Psoas muscle (tissue), 8 donors: ENCODE results near the gene ITPRIP. TPM values are rescaled to one million over a fixed set of nuclear protein-coding genes. Genes with fewer than 3 reads are reported as not detected.
A peak's percentile ranks its signal among the peaks of the same experiment; 100 is the strongest.

Source experiments
- ATAC-seq, 4 donors: fragments of 200-7000 bp; cut with Tn5 transposase; one replicate each; pipeline ENCODE4 v1.9.1; 2020; ENCODE audit warnings: moderate library complexity in 3 of 4, mild to moderate bottlenecking in 2 of 4
- DNase-seq, 2 donors: peaks; one replicate each; pipeline ENCODE4 v3.0.0-alpha.2; 2020
- H3K27ac ChIP-seq: fragments of 200-600 bp; one replicate; pipeline ENCODE4 v1.8.0; 2022
- H3K27me3 ChIP-seq, 3 donors: fragments of 200-600 bp in 1 of 3; one replicate each; pipeline versions ENCODE4 v1.6.1 to v1.8.0; 2013 to 2022; ENCODE audit warnings: low read length in 2 of 3, mild to moderate bottlenecking in 2 of 3, moderate library complexity in 1 of 3; ENCODE audit not compliant: insufficient read depth in 3 of 3
- H3K36me3 ChIP-seq, 2 donors: fragments of 200-600 bp in 1 of 2; one replicate each; pipeline versions ENCODE4 v1.6.1 to v1.8.0; 2013 to 2022; ENCODE audit warnings: low read depth in 1 of 2, mild to moderate bottlenecking in 1 of 2, moderate library complexity in 1 of 2; ENCODE audit not compliant: insufficient read depth in 1 of 2
- H3K4me1 ChIP-seq: fragments of 200-600 bp; one replicate; pipeline ENCODE4 v1.8.0; 2022
- H3K4me3 ChIP-seq: fragments of 200-600 bp; one replicate; pipeline ENCODE4 v1.8.0; 2022; ENCODE audit warnings: mild to moderate bottlenecking
- H3K9me3 ChIP-seq: fragments of 200-600 bp; one replicate; pipeline ENCODE4 v1.8.0; 2022
- CTCF ChIP-seq: fragments of 200-600 bp; IDR thresholded peaks from one replicate; pipeline ENCODE4 v1.8.0; 2022; ENCODE audit warnings: antibody characterized with exemption
- WGBS, 3 donors: extraction: QIAGEN DNeasy Blood & Tissue Kit; methylation state at CpG; one replicate each; pipeline versions ENCODE4 v1.1.6 to v1.1.7; 2013; 5-methylcytosine and 5-hydroxymethylcytosine counted together
- intact Hi-C, 2 donors: fragments of 100-400 bp; cut with DNase I; formaldehyde crosslinking; loops; one replicate each; pipeline versions ENCODE4 v1.11.0 to v1.14.2; 2022
- polyA plus RNA-seq, 3 donors: library from polyadenylated mRNA; stranded (reverse); fragments of 200-250 nt; gene quantifications; one replicate each; pipeline ENCODE4 v1.2.3, GENCODE V29; 2013
- total RNA-seq, 4 donors: library from RNA; stranded (reverse); fragmentation: NEBNext Ultra II Directional in 2 of 4; extraction: Animal tissue kit (Norgen Biotek cat#: 25700) in 2 of 4; gene quantifications; one replicate each; pipeline versions ENCODE4 v1.2.1 to v1.2.4, GENCODE V29; 2021 to 2023
- donor health status: healthy with polysubstance abuse.
- donor health status: DM: no; HTN: no; CAD: no; lungs with moderate emphysema.
- donor health status: Bipolar disorder and iron deficiency.
- donor health status: healthy.
- donor health status: DM: yes; HTN: yes; CAD: no.
- donor health status: DM: no; HTN: no; CAD: no.
- donor health status: DM: no; HTN: no; CAD: no.
- donor health status: DM: yes; HTN: yes; CAD: no.

ITPRIP gene
- total and polyA plus RNA-seq, 7 donors: 6.2 to 118 (median 9.7) TPM

- intact Hi-C loops: no loop called here
- Histone ChIP-seq H3K27ac (peak overlapping the region; percentile 60), H3K4me1 (peaks cover 84% of the 10 kb centered on the region), H3K36me3 (no peaks in the 10 kb centered on the region), H3K9me3 (no peaks in the 10 kb centered on the region), H3K4me3 (no peak overlapping the region), H3K27me3 (no peaks in the 10 kb centered on the region)
- no peak for ATAC-seq
- DNase-seq: no peak
- TF ChIP-seq CTCF: no peak
- WGBS, 3 donors: 93 to 96% (median 96%) methylated on average over 10 of the region's 10 CpGs
These were observed 13.3 kb downstream of the ITPRIP start for GRCh38 chr10:104324931-104325330.

GRCh38 chr10:104324221-104324686 is 14.0 kb downstream of the ITPRIP start:
- Histone ChIP-seq H3K9me3 (no peaks in the 10 kb centered on the region), H3K27ac (no peak overlapping the region), H3K27me3 (no peaks in the 10 kb centered on the region), H3K4me3 (no peak overlapping the region), H3K4me1 (peaks cover 83% of the 10 kb centered on the region), H3K36me3 (no peaks in the 10 kb centered on the region)
- no peak for DNase-seq
- ATAC-seq: no peak
- intact Hi-C loops: no loop called here
- 61 to 85% (median 81%) methylated on average over 6 to 9 of the region's 9 CpGs for WGBS, 3 donors
- TF ChIP-seq CTCF: no peak

- Histone ChIP-seq H3K4me1 (peaks cover 85% of the 10 kb centered on the region), H3K36me3 (no peaks in the 10 kb centered on the region), H3K9me3 (no peaks in the 10 kb centered on the region), H3K27me3 (no peaks in the 10 kb centered on the region), H3K4me3 (no peak overlapping the region), H3K27ac (no peak overlapping the region)
- intact Hi-C loops: no loop called here
- ATAC-seq: peak in 1 of 4 donors; percentile 9
- DNase-seq: no peak
- 91 to 97% (median 97%) methylated on average over 4 of the region's 4 CpGs for WGBS, 3 donors
- no peak for TF ChIP-seq CTCF
These were observed 14.5 kb downstream of the ITPRIP start for GRCh38 chr10:104323760-104324201.

- Histone ChIP-seq H3K9me3 (no peaks in the 10 kb centered on the region), H3K4me1 (peaks cover 90% of the 10 kb centered on the region), H3K27me3 (no peaks in the 10 kb centered on the region), H3K36me3 (no peaks in the 10 kb centered on the region), H3K27ac (peak overlapping the region; percentile 2), H3K4me3 (no peak overlapping the region)
- 84 to 100% (median 88%) methylated on average over 1 of the region's 1 CpG for WGBS, 3 donors
- ATAC-seq (no peak), DNase-seq (no peak)
- intact Hi-C loops: no loop called here
- no peak for TF ChIP-seq CTCF
These were observed 15.2 kb downstream of the ITPRIP start for GRCh38 chr10:104323085-104323484.

GRCh38 chr10:104322416-104322782 is 15.9 kb downstream of the ITPRIP start:
- intact Hi-C loops: no loop called here
- peaks cover 83% of the 10 kb centered on the region for H3K4me1 ChIP-seq
- H3K27ac ChIP-seq: peak overlapping the region; percentile 2
- DNase-seq (no peak), ATAC-seq (peak; percentile 25 to 64 (median 42))
- no peak overlapping the region for H3K4me3 ChIP-seq
- H3K9me3 ChIP-seq: no peaks in the 10 kb centered on the region
- H3K36me3 ChIP-seq: no peaks in the 10 kb centered on the region
- WGBS, 3 donors: 29 to 53% (median 36%) methylated on average over 7 of the region's 7 CpGs
- no peaks in the 10 kb centered on the region for H3K27me3 ChIP-seq
- no peak for TF ChIP-seq CTCF
